H9 (cell line): ENCODE measurements around the gene PPP1CB. TPM values are rescaled to one million over a fixed set of nuclear protein-coding genes. Genes with fewer than 3 reads are reported as not detected.

ENCODE experiments used
- DNase-seq: peaks from one replicate; pipeline ENCODE4 v3.0.0-alpha.2; 2017
- H2AFZ ChIP-seq: one replicate; pipeline ENCODE4 v1.6.1; 2013; ENCODE audit warnings: mild to moderate bottlenecking, low read length, control low read depth, moderate library complexity
- H2AK5ac ChIP-seq: 2 replicates; pipeline ENCODE4 v1.6.1; 2013; ENCODE audit warnings: low read length, control low read depth, mixed read lengths; ENCODE audit not compliant: insufficient read length
- H2BK120ac ChIP-seq: one replicate; pipeline ENCODE4 v1.6.1; 2013; ENCODE audit warnings: low read depth, mild to moderate bottlenecking, low read length, control low read depth, inconsistent platforms; ENCODE audit not compliant: poor library complexity, severe bottlenecking
- H2BK12ac ChIP-seq: 2 replicates; pipeline ENCODE4 v1.6.1; 2013; ENCODE audit warnings: low read length, control low read depth, mixed read lengths, low read depth; ENCODE audit not compliant: insufficient read length
- H2BK15ac ChIP-seq: 2 replicates; pipeline ENCODE4 v1.6.1; 2013; ENCODE audit warnings: low read depth, low read length, control low read depth
- H2BK20ac ChIP-seq: one replicate; pipeline ENCODE4 v1.6.1; 2013; ENCODE audit warnings: low read depth, mild to moderate bottlenecking, low read length, control low read depth, inconsistent platforms; ENCODE audit not compliant: poor library complexity, severe bottlenecking
- H2BK5ac ChIP-seq: 2 replicates; pipeline ENCODE4 v1.6.1; 2013; ENCODE audit warnings: low read length, control low read depth, mixed read lengths; ENCODE audit not compliant: insufficient read length
- H3K14ac ChIP-seq: 2 replicates; pipeline ENCODE4 v1.6.1; 2013; ENCODE audit warnings: low read length, control low read depth; ENCODE audit not compliant: insufficient read depth
- H3K18ac ChIP-seq: 2 replicates; pipeline ENCODE4 v1.6.1; 2013; ENCODE audit warnings: low read depth, mild to moderate bottlenecking, mixed read lengths, low read length, control low read depth; ENCODE audit not compliant: insufficient read length
- H3K23ac ChIP-seq: 2 replicates; pipeline ENCODE4 v1.6.1; 2013; ENCODE audit warnings: low read length, control low read depth, mixed read lengths, low read depth; ENCODE audit not compliant: insufficient read length
- H3K23me2 ChIP-seq: 2 replicates; pipeline ENCODE4 v1.6.1; 2013; ENCODE audit warnings: low read depth, mild to moderate bottlenecking, mixed read lengths, low read length, control low read depth; ENCODE audit not compliant: insufficient read length, poor library complexity, severe bottlenecking
- H3K27ac ChIP-seq: 2 replicates; pipeline ENCODE4 v1.5.1; 2013; ENCODE audit warnings: low read length, control low read depth, mixed read lengths, low read depth; ENCODE audit not compliant: insufficient read length
- H3K27me3 ChIP-seq: 2 replicates; pipeline ENCODE4 v1.6.1; 2013; ENCODE audit warnings: low read length, control low read depth, inconsistent platforms; ENCODE audit not compliant: insufficient read depth
- H3K4ac ChIP-seq: 2 replicates; pipeline ENCODE4 v1.6.1; 2013; ENCODE audit warnings: low read depth, mild to moderate bottlenecking, control low read depth, inconsistent platforms, low read length, moderate library complexity
- H3K4me1 ChIP-seq: 2 replicates; pipeline ENCODE4 v1.6.1; 2013; ENCODE audit warnings: low read length, control low read depth, inconsistent platforms; ENCODE audit not compliant: insufficient read depth
- H3K4me2 ChIP-seq: 2 replicates; pipeline ENCODE4 v1.6.1; 2013; ENCODE audit warnings: low read length, control low read depth, mixed read lengths; ENCODE audit not compliant: insufficient read length, insufficient read depth
- H3K56ac ChIP-seq: 2 replicates; pipeline ENCODE4 v1.6.1; 2013; ENCODE audit warnings: low read depth, mild to moderate bottlenecking, mixed read lengths, low read length, control low read depth; ENCODE audit not compliant: insufficient read length
- H3K79me1 ChIP-seq: 2 replicates; pipeline ENCODE4 v1.6.1; 2013; ENCODE audit warnings: low read depth, mild to moderate bottlenecking, moderate library complexity, low read length, control low read depth, inconsistent platforms; ENCODE audit not compliant: insufficient read depth, poor library complexity, severe bottlenecking
- H3K79me2 ChIP-seq: 2 replicates; pipeline ENCODE4 v1.6.1; 2013; ENCODE audit warnings: low read length, control low read depth, inconsistent platforms; ENCODE audit not compliant: insufficient read depth
- H3K9ac ChIP-seq: 2 replicates; pipeline ENCODE4 v1.6.1; 2013; ENCODE audit warnings: low read length, control low read depth, mixed read lengths; ENCODE audit not compliant: insufficient read length; ENCODE audit errors: extremely low read depth
- H3K9me3 ChIP-seq: one replicate; pipeline ENCODE4 v1.6.1; 2013; ENCODE audit warnings: low read depth, low read length, inconsistent platforms; ENCODE audit not compliant: control insufficient read depth
- H3T11ph ChIP-seq: one replicate; pipeline ENCODE4 v1.6.1; 2013; ENCODE audit warnings: mild to moderate bottlenecking, low read length, control low read depth, inconsistent platforms
- H4K20me1 ChIP-seq: one replicate; pipeline ENCODE4 v1.6.1; 2013; ENCODE audit not compliant: control insufficient read depth, insufficient read length, insufficient read depth
- H4K5ac ChIP-seq: 2 replicates; pipeline ENCODE4 v1.6.1; 2013; ENCODE audit warnings: low read depth, mild to moderate bottlenecking, mixed read lengths, low read length, control low read depth; ENCODE audit not compliant: insufficient read length
- H4K8ac ChIP-seq: replicated peaks from 2 replicates; pipeline ENCODE4 v1.6.1; 2013; ENCODE audit warnings: low read length, control low read depth, mixed read lengths, low read depth; ENCODE audit not compliant: insufficient read length
- H4K91ac ChIP-seq: 2 replicates; pipeline ENCODE4 v1.6.1; 2013; ENCODE audit warnings: low read depth, mild to moderate bottlenecking, moderate library complexity, mixed read lengths, low read length, control low read depth; ENCODE audit not compliant: insufficient read length
- H3K27ac Mint-ChIP-seq, 3 experiments: 2 replicates in 2 of 3; 3 replicates in 1 of 3; pipeline ENCODE4 v1.8.0; 2020 to 2021; ENCODE audit warnings: mixed read lengths in 3 of 3, mild to moderate bottlenecking in 1 of 3, moderate library complexity in 1 of 3
- H3K27me3 Mint-ChIP-seq: 2 replicates; pipeline ENCODE4 v1.8.0; 2021; ENCODE audit warnings: low read depth, mild to moderate bottlenecking, moderate library complexity, mixed read lengths
- H3K36me3 Mint-ChIP-seq, 3 experiments: 2 replicates in 2 of 3; 3 replicates in 1 of 3; pipeline ENCODE4 v1.8.0; 2020 to 2021; ENCODE audit warnings: low read depth in 3 of 3, mixed read lengths in 3 of 3; ENCODE audit not compliant: insufficient read depth in 1 of 3
- H3K4me1 Mint-ChIP-seq, 2 experiments: 2 replicates each; pipeline ENCODE4 v1.8.0; 2020; ENCODE audit warnings: mixed read lengths in 2 of 2
- H3K4me3 Mint-ChIP-seq, 2 experiments: 2 replicates in 1 of 2; 3 replicates in 1 of 2; pipeline ENCODE4 v1.8.0; 2020 to 2021; ENCODE audit warnings: mild to moderate bottlenecking in 2 of 2, mixed read lengths in 2 of 2, moderate library complexity in 1 of 2
- H3K9me3 Mint-ChIP-seq, 2 experiments: 2 replicates in 1 of 2; 3 replicates in 1 of 2; pipeline ENCODE4 v1.8.0; 2020; ENCODE audit warnings: mild to moderate bottlenecking in 2 of 2, mixed read lengths in 2 of 2, moderate library complexity in 1 of 2
- CTCF ChIP-seq: fragments of 200-600 bp; sonication (generic); conservative IDR thresholded peaks from 3 replicates; pipeline ENCODE4 v1.8.0; 2021; ENCODE audit warnings: antibody characterized with exemption, mild to moderate bottlenecking
- WGBS: extraction: QIAGEN DNeasy Blood & Tissue Kit; methylation state at CpG from one replicate; pipeline ENCODE4 v1.1.7; 2013; ENCODE audit warnings: missing lambda C conversion rate, low lambda C conversion rate, mixed read lengths; ENCODE audit not compliant: insufficient read length; ENCODE audit errors: extremely low coverage; 5-methylcytosine and 5-hydroxymethylcytosine counted together
- total RNA-seq: library from RNA; stranded (reverse); gene quantifications from 2 replicates; pipeline ENCODE4 v1.2.1, GENCODE V29; 2021

The PPP1CB gene
- total RNA-seq, 1 experiment from 2014 or later = 184 TPM

DNA sequence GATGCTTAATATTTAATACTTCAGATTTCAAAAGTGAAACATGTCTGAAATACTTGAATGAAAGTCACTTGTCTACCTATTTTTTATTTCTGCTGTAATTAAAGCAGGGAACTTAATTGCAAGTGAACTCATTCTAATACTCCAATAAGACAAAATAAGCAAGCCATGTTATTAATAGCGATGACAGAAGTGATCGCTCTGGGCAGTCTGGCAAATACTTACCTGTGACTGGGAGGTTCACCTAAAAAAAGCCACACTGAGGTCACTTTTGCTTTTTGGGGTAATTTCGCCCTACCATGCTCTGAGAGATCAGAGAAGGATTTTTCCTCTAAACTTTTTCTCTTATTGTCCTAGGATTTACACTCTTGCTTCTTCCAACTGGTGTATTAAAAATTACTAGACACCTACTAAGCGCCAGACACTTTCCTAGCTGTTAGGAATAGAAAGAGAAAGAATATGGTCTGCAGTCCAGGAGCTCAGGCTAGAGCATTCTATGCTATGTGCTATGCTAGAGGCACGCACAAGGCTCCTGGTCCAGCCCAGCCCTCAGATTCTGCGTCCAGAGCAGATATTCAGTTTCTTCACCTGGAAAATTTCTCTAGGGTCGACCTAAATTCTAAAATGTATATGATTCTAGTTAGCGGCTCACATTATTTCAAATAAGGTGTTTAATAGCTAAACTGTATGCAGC is 26.5 kb upstream of the PPP1CB start:
- no peak overlapping the region for H2AFZ ChIP-seq
- H3K4me3 Mint-ChIP-seq = no peak overlapping the region
- no peaks in the 10 kb centered on the region for H3K79me1 ChIP-seq
- H3K9me3 ChIP-seq = no peaks in the 10 kb centered on the region
- H3K4me1 Mint-ChIP-seq = peaks cover 3 to 4% of the 10 kb centered on the region in 2 experiments
- H3K36me3 Mint-ChIP-seq = no peaks in the 10 kb centered on the region
- no peaks in the 10 kb centered on the region for H3K23me2 ChIP-seq
- H3T11ph ChIP-seq = no peak overlapping the region
- no peak overlapping the region for H3K23ac ChIP-seq
- H4K20me1 ChIP-seq = no peaks in the 10 kb centered on the region
- no peak overlapping the region for H4K8ac ChIP-seq
- H3K4me2 ChIP-seq = no peak overlapping the region
- DNase-seq = no peak
- no peak overlapping the region for H2BK5ac ChIP-seq
- H3K27me3 ChIP-seq = no peaks in the 10 kb centered on the region
- H2BK20ac ChIP-seq = no peak overlapping the region
- no peak overlapping the region for H3K18ac ChIP-seq
- H3K9me3 Mint-ChIP-seq = no peaks in the 10 kb centered on the region; a peak in 1 of 5 replicates
- TF ChIP-seq CTCF = no peak
- no peak overlapping the region for H4K91ac ChIP-seq
- H4K5ac ChIP-seq = no peak overlapping the region
- H3K4ac ChIP-seq = no peak overlapping the region
- H2BK15ac ChIP-seq = no peak overlapping the region
- no CpG with 5 or more reads among the region's 8 CpGs for WGBS
- H3K27me3 Mint-ChIP-seq = no peaks in the 10 kb centered on the region; the same call in 1 of the 2 replicates
- no peak overlapping the region for H3K14ac ChIP-seq
- H3K27ac ChIP-seq = no peak overlapping the region
- H2BK12ac ChIP-seq = no peak overlapping the region
- H3K27ac Mint-ChIP-seq = no peak overlapping the region
- no peak overlapping the region for H2BK120ac ChIP-seq
- H3K9ac ChIP-seq = no peak overlapping the region
- H2AK5ac ChIP-seq = no peak overlapping the region
- H3K56ac ChIP-seq = no peak overlapping the region
- H3K4me1 ChIP-seq = no peaks in the 10 kb centered on the region
- H3K79me2 ChIP-seq = no peaks in the 10 kb centered on the region
